HG02763 (cell line): ENCODE results near the gene ZNF175.

Experiments used
- ATAC-seq: cut with Tn5 transposase; IDR thresholded peaks from one replicate; pipeline ENCODE4 v1.9.1; 2021; ENCODE audit warnings: mild to moderate bottlenecking, moderate library complexity; ENCODE audit not compliant: unreplicated experiment

ZNF175 gene

DNA sequence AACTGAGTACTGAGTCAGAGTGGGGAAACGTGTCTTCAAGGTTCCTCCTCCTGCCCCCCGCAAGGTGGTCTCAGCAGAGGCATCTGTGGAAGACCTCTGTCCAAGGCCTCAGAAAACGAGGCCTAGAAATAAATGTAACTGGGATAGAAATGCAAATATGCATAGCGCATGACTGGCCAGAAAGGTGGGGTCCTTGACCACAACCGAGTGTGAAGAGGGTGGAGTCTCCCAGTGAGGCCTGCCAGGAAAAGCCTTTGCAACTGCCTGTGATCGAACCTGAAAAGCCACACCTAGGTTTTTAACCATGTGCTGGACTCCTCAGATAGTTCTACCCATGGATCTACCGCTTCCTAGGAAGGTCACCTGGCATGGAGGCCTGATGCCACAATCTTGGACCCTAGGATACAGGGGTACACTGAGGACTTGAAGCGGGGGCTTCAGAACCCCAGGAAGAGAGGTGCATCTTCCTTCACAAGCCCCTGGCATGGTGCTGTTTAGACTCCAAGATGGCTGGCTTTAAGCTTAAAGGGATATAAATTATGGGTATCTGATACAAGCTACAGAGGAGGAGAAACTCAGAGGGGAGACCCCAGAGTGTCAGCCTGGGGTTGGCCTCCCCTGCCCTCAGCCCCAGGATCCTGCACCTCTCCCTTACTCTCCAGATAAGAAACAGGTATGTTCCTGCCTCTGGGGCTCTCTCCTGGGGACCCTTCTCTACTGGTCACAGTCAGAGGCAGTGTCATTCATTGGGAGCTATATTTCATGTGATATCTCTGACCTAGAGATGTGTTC is 21.4 kb upstream of the ZNF175 start:
- no peak for ATAC-seq

DNA sequence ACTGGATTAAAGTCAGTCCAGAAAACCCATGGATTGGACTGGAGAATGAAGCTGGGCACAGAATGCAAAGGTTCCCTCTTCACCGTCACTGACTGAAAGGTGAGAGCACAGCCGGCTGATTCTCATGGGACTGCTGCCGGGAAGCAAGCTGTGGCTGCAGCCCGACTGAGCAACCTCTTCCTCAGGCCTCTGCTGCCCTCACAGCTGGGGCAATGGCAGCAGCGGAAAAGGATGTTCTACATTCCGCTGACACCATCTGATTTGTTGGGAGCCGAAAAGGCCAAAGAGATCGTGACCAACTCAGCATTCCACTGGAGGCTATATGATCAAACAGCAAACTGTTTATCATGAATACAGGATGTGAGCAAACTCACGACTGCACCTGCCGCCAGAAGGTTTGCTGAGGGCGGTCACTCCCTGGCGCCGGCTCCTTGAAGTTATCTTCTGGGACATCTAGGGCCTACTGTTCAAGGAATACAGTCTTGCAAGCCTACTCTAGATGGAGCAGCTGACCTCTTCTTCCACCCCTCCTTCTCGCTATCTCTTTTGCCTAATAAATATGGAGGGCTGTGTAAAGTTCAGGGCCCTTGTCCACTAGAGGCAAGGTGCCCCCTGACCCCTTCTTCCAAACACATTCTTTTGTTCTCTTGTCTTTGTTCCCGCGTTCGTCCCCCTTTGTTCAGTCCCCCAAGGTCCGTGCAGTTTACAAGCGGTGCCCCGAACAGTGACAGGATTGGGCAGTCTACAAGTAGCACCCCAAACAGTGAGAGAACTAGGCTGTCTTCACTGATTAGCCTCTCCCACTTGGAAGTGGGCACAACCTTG is 20.0 kb upstream of the ZNF175 start:
- no peak for ATAC-seq

DNA sequence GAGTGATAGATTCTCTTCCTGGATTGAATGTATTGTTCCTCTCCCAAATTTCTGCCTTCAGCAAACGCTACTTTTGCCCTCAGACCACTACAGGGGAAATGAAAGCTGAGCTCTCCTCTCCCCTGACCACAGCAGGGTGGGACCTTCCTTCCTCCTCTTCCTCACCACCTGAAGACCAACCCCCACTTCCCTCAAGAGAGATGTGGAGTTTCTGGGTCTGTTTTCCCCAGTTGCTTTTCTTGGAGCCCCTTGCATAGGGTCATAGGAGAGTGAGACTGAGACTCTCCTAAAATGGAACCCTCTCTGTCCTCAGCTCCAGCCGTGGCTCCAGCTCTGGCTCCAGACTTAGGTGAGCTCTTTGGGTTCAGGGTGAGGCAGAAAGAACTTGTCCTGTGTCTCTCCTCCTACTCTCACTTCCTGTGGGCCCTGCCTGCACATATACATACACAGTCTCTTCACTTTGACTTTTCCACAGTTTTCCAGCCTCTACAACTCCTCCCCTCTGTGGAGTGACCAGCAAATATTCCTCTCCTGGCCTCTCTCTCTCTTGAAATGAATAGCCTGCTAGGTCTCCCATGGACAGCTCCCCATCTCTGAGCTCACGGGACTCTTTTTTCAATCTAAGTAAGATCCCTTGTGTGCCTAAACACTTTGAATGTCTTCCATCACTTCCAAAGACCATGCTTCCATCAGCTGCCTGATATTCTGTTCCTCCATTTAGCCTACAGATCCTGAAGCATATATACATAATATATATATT is 19.2 kb upstream of the ZNF175 start:
- no peak for ATAC-seq

DNA sequence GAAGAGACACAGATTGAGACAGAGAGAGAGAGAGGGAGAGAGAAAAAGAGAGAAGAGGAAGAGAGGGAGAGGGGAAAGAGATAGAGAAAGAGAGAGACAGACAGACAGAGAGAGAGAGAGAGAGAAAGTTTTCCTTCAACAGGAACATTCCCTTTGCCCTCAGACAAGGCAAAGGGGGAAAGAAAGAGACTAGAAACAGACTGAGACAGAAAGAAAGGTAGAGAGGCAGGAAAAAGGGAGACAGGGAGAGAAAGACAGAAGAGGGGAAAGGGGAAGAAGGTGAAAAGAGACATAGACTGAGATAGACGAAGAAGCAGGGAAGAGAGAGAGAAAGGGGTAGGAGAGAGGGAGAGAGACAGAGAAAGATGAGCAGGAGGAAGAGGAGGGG is 18.5 kb upstream of the ZNF175 start:
- ATAC-seq: no peak

DNA sequence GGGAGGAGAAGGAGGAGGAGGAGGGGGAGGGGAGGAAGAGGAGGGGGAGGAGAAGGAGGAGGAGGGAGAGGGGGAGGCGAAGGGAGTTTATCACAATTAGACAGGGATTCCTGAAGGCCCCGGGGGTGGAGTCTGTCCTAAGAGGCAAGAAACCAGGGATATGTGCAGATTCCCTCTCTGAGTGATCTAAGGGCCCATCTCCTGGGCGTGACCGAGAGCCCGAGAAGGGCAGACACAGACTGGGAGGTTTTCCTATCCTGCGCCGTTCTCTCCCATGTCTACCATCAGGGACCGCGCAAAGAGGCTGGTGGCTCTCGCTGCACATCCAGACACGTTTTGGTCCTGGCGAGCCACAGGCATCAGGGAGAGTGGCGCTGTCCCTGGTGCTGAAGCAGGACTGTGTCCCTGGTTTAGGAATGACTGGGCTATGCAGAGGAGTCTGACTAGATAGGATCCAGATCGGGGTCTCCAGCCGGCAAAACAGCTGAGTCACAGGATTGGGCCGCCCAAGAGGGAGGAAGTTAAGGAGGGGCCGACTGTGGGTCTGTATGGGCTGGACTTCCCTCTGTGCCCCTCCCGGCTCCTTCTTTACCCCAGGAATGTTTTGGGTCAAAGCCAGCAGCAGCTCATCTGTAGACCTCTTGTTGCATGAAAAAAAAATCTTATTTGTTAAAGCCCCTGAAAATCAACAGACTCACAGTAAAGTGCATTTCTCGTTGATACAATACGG is 17.9 kb upstream of the ZNF175 start:
- ATAC-seq: no peak

DNA sequence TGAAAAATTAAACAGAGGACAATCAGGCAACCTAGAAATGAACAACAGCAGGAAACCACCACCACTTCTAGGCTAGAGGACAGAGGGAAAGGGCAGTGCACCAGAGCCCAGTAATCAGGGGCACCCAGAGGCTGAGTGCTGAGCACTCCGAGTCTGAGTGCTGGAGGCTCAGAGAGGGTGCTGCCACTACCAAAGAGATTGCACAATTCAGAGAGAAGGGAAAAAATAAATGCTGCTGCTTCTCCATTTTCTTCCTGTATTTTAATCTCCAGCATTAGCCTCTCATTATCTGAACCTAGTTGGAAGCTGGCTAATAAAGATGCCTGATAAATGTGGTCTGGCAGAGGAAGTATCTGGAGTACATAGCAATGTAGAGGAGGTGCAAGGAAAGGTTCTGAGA is 11.8 kb upstream of the ZNF175 start:
- ATAC-seq: no peak

DNA sequence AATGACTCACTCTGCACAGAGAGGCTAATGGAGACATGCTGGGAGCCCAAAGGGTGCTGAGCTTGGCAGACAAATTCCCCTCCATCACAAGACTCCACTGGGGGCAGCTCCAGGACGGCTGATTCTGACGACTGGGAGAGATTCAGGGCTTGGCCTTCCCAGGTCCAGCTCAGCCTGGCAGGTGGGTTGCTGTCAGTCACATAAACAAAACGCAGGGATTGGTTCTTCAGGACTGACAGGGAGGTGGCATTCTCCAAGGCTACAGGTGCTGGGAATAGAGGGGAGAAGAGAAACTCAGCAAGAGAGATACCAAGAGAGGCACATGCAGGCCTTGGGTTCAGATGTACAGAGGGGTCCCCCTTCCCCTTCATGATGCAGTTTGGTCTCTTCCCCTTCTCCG is 10.7 kb upstream of the ZNF175 start:
- no peak for ATAC-seq

DNA sequence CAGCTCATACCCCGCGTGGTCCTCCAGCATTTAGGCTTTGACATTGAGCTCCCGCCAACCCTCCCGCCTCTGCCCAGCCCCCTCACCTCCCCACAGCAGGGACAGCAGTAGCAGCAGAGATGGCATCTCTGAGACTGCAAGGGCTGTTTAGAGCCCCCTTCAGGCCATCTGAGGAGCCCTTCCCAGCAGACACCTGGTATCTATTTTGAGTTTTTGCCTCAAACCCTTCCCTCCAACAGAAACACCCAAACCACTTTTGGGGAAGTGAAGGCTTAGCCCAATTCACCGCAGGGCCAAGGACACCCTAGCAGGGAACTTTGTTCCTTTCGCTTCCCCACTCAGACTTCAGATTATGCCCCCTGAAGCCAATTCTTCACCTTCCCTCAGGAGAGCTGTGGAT is 6.3 kb upstream of the ZNF175 start:
- no peak for ATAC-seq

DNA sequence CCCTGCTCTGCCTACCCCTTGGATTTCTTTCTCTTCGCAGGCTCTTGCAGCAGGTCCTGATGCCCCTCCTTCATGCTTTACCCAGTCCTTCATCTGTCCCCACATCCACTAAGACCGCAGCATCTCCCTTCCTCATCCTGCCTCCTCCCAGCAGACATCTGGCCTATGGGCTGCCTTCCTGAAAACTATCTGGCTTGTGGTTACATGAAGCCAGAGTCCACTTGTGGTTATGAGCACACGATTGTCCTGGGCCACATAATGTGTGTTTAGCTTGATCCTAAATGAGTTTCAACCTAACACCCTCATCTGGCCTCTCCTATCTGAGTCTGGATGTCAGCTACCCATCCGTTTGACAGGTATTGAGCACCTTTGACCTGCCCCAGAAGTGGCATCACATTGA is 5.5 kb upstream of the ZNF175 start:
- ATAC-seq: no peak

DNA sequence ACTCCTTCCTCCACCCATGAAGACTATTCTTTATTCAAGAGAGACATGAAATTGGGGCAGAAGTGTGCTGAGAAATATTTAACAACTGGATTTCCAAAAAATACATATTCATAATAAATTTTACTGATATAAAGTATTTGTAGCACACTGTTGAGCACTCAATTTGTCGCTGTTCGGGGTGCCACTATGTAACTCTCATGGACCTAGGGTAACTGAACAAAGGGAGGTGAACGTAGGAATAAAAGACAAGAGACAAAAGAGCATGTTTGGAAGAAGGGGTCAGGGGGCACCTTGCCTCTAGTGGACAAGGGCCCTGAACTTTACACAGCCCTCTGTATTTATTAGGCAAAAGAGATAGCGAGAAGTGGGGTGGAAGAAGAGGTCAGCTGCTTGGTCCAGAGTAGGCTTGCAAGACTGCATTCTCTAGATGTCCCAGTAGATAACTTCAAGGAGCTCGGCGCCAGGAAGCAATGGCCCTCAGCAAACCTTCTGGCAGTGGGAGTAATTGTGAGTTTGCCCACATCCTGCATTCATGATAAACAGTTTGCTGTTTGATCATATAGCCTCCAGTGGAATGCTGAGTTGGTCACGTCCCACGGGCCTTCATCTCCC is 4.5 kb upstream of the ZNF175 start:
- ATAC-seq: no peak

DNA sequence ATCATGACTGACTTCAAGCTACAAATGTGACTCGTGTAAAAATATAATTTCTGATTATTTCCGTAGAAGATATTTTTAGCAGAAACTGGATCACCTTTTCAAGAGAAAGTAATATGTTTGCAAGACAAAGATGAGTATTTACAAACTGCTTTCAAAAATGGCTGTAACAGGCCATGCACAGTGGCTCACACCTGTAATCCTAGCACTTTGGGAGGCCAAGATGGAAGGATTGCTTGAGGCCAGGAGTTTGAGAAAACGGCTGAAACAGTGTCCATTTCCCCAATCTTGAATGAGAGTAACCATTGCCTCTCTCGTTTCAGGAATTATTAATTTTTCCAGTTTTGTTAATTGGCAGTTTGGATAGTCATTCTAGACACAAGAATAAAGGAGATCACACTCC is 3.5 kb upstream of the ZNF175 start:
- no peak for ATAC-seq

DNA sequence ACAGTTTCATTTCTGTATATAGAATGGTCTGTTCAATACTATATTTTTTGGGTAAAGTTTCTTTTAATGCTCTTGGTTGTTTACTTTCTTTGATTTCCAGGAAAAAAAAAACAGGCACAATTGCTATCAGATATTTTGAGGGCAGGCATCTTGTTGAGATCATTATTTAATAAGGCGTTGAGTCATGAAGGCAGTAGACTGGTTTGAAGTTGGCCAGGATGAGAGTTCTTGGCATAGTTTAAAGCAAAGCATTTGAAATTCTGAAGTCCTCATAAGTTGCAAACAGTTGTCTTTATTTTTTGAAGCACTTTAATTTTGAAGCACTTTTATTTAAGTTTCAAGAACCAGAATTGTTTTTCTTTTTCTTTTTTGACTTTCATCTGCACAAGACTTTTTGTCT is 2.6 kb upstream of the ZNF175 start:
- no peak for ATAC-seq

DNA sequence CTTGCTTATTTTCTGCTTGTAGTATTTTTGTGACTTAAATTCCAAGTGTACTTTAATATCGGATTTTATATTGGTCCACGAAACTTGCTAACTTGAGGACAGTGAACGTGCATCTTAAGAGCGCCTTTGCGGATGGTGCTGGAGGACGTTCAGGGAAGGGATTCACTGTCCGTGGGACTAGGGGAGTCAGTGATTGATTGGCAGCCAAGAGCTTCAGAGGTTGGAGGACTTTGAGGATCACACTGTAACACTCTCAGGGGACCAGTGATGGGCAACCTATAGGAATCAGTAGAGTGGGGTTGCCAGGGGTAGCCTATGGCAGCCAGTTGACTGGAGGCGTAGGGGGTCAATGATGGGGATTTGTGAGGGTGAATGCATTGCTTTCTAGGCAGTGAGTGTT is 516 bp downstream of the ZNF175 start:
- ATAC-seq: no peak

DNA sequence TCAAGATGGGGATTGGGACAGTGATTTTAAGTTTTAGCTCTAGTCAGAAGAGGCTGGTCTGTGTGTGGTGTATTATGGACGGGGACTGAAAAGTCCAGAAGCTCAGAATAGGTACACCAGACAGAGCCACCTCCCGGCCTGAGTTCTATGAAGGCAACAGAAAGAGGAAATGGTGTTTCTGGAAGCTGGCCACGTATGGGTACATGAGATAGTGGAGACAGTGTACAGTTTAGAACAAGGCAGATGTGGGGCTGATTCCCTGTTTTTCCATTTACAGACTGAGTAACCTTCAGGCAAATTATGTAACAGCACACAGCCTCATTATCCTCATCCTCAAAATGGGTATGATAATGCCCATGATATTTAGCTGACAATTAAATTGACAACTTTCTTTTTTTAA is 1.3 kb downstream of the ZNF175 start:
- ATAC-seq: no peak

DNA sequence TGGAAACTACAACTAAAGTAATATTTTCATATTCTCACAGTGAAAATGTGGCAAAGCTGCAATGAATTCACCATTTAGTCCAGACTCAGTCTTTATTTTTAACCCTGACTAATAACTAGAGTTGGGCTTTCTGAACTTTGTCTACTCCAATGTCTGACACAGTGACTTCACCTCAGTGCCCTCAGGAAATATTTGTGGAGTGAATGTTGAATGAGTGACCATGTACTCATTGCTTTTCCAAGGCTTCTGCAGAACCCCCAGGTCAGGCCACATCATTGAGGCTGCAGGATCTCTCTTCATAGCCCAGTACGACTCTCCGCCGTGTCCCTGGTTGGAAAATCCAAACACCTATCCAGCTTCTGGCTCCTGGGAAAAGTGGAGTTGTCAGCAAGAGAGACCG is 1.8 kb downstream of the ZNF175 start:
- no peak for ATAC-seq

DNA sequence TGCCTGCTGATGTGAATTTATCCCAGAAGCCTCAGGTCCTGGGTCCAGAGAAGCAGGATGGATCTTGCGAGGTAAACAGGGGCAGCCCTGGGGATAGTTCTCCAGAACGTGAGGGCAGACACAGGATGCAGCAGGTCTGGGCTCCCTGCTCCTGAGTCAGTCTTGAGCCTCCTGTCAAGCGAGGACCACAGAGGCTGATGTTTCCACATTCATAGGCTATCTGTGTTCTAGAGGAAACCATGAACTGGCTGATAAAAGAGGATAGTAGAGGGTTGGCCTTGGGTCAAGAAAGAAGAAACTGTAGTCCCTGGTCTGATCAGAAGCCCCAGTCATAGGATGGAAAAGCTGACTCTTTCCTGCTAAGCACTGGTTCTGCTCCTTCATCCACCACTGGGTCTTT is 2.2 kb downstream of the ZNF175 start:
- ATAC-seq: no peak

DNA sequence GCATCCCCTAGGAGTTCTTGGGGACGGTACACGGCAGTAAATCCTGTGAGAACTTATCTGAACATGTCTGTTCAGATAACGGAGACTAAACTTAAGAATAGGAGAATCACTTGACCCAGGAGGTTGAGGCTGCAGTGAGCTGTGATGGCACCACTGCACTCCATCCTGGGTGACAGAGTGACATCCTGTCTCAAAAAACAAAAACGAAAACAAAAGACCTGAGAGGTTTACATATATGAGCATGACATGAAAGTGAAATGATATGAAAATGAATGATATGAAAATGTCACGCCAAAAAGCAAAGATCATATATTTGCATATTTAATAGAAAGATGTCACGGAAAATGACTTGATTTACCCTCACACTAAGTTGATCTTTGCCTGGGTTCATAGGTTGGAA is 5.8 kb downstream of the ZNF175 start:
- no peak for ATAC-seq

DNA sequence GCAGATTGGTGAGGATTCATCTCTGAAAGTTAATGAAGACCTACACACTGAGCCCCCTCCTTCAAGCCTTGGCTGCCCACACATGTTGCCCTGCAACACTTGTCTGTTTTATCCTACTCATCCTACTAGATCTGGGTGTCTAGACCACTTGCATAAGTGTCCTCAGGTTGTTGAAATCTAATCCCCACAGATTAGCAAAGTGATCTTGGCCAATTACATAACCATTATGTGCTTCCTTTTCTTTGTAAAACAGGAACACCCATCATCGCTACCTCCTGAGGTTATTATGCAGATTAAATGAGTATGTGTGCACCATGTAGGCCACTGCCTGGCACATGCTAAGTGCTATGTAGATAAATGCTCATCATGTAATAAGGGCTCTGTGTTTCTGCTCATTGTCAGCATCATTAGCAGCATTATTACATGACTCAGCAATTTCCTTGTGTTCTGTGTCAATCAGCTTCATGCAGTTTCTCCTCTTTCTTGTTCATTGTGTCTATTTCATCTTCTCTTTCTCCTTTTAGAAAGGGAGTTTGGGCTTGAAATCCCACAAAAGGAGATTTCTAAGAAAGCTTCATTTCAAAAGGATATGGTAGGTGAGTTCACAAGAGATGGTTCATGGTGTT is 15.1 kb downstream of the ZNF175 start:
- no peak for ATAC-seq

DNA sequence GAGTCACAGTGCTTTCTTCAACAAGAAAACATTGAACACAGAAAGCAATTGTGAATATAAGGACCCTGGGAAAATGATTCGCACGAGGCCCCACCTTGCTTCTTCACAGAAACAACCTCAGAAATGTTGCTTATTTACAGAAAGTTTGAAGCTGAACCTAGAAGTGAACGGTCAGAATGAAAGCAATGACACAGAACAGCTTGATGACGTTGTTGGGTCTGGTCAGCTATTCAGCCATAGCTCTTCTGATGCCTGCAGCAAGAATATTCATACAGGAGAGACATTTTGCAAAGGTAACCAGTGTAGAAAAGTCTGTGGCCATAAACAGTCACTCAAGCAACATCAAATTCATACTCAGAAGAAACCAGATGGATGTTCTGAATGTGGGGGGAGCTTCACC is 15.7 kb downstream of the ZNF175 start:
- no peak for ATAC-seq
